Measurements from ENCODE around the gene SDHA. TPM values are rescaled to one million over a fixed set of nuclear protein-coding genes. Genes with fewer than 3 reads are reported as not detected.

Gene SDHA
- total and polyA plus RNA-seq, 9 of the 15 experiments (the other 6 are each of a cell fraction or from before 2014, with no cell fraction given): 82.9 to 191 (median 130) TPM

DNA sequence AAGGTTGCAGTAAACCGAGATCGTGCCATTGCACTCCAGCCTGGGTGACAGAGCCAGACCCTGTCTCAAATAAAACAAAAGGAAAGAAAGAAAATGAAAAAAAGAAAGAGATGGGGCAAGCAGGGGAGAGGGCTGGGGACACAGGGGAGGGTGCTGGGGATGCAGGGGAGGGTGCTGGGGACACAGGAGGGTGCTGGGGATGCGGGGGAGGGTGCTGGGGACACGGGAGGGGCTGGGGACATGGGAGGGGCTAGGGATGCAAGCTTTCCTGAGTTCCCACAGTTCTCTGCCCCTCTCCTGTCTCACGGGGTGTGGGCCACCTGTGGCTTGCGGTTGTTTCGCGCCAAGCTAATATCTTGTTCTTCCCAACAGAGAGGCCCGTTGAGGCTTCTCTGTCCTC lies 60.5 kb downstream of the SDHA start:
- H2AFZ ChIP-seq (ENCODE audit: low read depth, low read length): no peak overlapping the region
- intact Hi-C loops (cut with micrococcal nuclease) (no loop called here), in situ Hi-C loops (cut with MboI) (no loop called here)
- H3K9me1 ChIP-seq (ENCODE audit: control insufficient read depth, insufficient read depth, low read length): no peaks in the 10 kb centered on the region
- H3K4me2 ChIP-seq (ENCODE audit: insufficient read depth, low read length): no peak overlapping the region
- ATAC-seq: peak; percentile 69
- TF ChIP-seq, protein P1, sequence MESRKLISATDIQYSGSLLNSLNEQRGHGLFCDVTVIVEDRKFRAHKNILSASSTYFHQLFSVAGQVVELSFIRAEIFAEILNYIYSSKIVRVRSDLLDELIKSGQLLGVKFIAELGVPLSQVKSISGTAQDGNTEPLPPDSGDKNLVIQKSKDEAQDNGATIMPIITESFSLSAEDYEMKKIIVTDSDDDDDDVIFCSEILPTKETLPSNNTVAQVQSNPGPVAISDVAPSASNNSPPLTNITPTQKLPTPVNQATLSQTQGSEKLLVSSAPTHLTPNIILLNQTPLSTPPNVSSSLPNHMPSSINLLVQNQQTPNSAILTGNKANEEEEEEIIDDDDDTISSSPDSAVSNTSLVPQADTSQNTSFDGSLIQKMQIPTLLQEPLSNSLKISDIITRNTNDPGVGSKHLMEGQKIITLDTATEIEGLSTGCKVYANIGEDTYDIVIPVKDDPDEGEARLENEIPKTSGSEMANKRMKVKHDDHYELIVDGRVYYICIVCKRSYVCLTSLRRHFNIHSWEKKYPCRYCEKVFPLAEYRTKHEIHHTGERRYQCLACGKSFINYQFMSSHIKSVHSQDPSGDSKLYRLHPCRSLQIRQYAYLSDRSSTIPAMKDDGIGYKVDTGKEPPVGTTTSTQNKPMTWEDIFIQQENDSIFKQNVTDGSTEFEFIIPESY (CRISPR knock-in tag; IDR thresholded peaks at IDR 0.05): 0 out of 2 replicates have a peak, but pooled peaks have one; percentile 26
- TF ChIP-seq NR2C2 (CRISPR knock-in tag; IDR thresholded peaks at IDR 0.05) (no peak), NR2C2 (tag; IDR thresholded peaks at IDR 0.05) (no peak)
- no peaks in the 10 kb centered on the region for H3K27me3 ChIP-seq (ENCODE audit: control insufficient read depth in 2 of 2, insufficient read depth in 2 of 2, low read length in 2 of 2)
- H3K27ac ChIP-seq (ENCODE audit: extremely low read depth, low read depth, low read length): no peak overlapping the region
- peaks cover 81% of the 10 kb centered on the region for H3K79me2 ChIP-seq (ENCODE audit: control insufficient read depth, insufficient read depth, low read length)
- POLR2A ChIA-PET: interaction anchor here (0.6 to 1.7 kb wide), 2 partner anchors 8 to 71 kb away, joined by 3 to 7 read pairs; no protein-coding TSS in a partner anchor
- peaks cover 0 to 3% of the 10 kb centered on the region in 2 experiments; a peak in 3 of 5 replicates for H3K4me1 ChIP-seq (replicated peaks in 1 of 2; ENCODE audit: control insufficient read depth in 2 of 2, insufficient read depth in 2 of 2, low read length in 2 of 2)
- WGBS (ENCODE audit: insufficient coverage, low coverage, missing lambda C conversion rate): 88% methylated on average over 7 of the region's 9 CpGs
- DNase-seq (ENCODE audit: extremely low read depth in 1 of 4, low spot score in 3 of 4): peak in 2 of 4 experiments; percentile 43 to 44
- H4K20me1 ChIP-seq (replicated peaks; ENCODE audit: control insufficient read depth, insufficient read depth, low read length): peaks cover 9% of the 10 kb centered on the region
- no peak overlapping the region for H3K9ac ChIP-seq (ENCODE audit: insufficient read depth in 1 of 2, low read depth in 2 of 2, low read length in 2 of 2)
- CTCF ChIA-PET (ENCODE audit: low intra/inter-chr PET ratio): no interaction called here
- BruUV-seq (replicated peaks): no TSS peak
- H3K36me3 ChIP-seq (ENCODE audit: control insufficient read depth, insufficient read depth, low read length): peaks cover 57% of the 10 kb centered on the region
- no peak for FAIRE-seq
- no peak overlapping the region for H3K4me3 ChIP-seq
- no peaks in the 10 kb centered on the region for H3K9me3 ChIP-seq (replicated peaks; ENCODE audit: control insufficient read depth, insufficient read depth, low read depth, low read length)

Data from K562 (cell line).